ENCODE data around the gene MCF2L2.

- no peak for TF ChIP-seq EZH2 (IDR thresholded peaks at IDR 0.05)
- no peak for TF ChIP-seq POLR2AphosphoS5 (IDR thresholded peaks at IDR 0.05; ENCODE audit: borderline replicate concordance, low read depth, low read length)
Measured at GRCh38 chr3:183160616-183161015, 267.8 kb downstream of the MCF2L2 start.

All from SK-N-MC (cell line).